Large intestine (tissue), 3 donors: Measurements from ENCODE around the gene COPA. TPM values are rescaled to one million over a fixed set of nuclear protein-coding genes. Genes with fewer than 3 reads are reported as not detected.
A peak's percentile ranks its signal among the peaks of the same experiment; 100 is the strongest.

Experiments
- DNase-seq, 2 donors: peaks; one replicate each; pipeline versions ENCODE4 v3.0.0 to v3.0.0-alpha.2; 2013
- H3K27ac ChIP-seq: one replicate; pipeline ENCODE4 v1.5.1; 2013; ENCODE audit warnings: low read length
- H3K27me3 ChIP-seq: 2 replicates; pipeline ENCODE4 v1.6.1; 2013; ENCODE audit warnings: low read length; ENCODE audit not compliant: control insufficient read depth, insufficient read depth
- H3K36me3 ChIP-seq: 2 replicates; pipeline ENCODE4 v1.6.1; 2013; ENCODE audit warnings: low read length; ENCODE audit not compliant: control insufficient read depth, insufficient read depth
- H3K4me1 ChIP-seq: one replicate; pipeline ENCODE4 v1.6.1; 2013; ENCODE audit warnings: low read length; ENCODE audit not compliant: control insufficient read depth, insufficient read depth
- H3K4me3 ChIP-seq: one replicate; pipeline ENCODE4 v1.5.1; 2013; ENCODE audit warnings: low read length
- H3K9me3 ChIP-seq: one replicate; pipeline ENCODE4 v1.6.1; 2013; ENCODE audit warnings: mild to moderate bottlenecking, low read depth, low read length, moderate library complexity; ENCODE audit not compliant: control insufficient read depth
- WGBS: methylation state at CpG from one replicate; pipeline ENCODE4 v1.1.5; 2013; ENCODE audit warnings: low lambda C conversion rate; ENCODE audit not compliant: insufficient coverage; 5-methylcytosine and 5-hydroxymethylcytosine counted together
- polyA plus RNA-seq: library from polyadenylated mRNA; unstranded; fragments of 120-200 nt; gene quantifications from one replicate; pipeline ENCODE4 v1.2.1, GENCODE V29; 2013

COPA gene
- polyA plus RNA-seq, 1 donor: 137 TPM

DNA sequence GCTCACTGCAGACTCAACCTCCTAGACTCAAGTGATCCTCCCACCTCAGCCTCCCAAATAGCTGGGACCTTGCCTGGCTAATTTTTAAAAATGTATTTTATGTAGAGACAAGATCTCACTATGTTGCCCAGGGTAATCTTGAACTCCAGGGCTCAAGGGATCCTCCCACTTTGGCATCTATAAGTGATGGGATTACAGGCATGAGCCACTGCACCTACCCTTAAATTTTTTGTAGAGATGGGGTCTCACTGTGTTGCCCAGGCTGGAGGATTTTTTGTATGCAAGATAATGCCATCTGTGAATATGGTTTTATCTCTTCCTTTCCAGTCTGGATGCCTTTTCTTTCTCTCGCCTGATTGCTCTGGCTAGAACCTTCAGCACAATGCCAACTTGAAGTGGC lies 72.0 kb downstream of the COPA start:
- H3K27ac ChIP-seq: no peak overlapping the region
- no peak for DNase-seq
- peaks cover 2% of the 10 kb centered on the region for H3K36me3 ChIP-seq
- H3K4me3 ChIP-seq: no peak overlapping the region
- H3K4me1 ChIP-seq: no peaks in the 10 kb centered on the region
- no peaks in the 10 kb centered on the region for H3K9me3 ChIP-seq
- H3K27me3 ChIP-seq: no peaks in the 10 kb centered on the region
- WGBS: 86% methylated on average over 1 of the region's 1 CpG

DNA sequence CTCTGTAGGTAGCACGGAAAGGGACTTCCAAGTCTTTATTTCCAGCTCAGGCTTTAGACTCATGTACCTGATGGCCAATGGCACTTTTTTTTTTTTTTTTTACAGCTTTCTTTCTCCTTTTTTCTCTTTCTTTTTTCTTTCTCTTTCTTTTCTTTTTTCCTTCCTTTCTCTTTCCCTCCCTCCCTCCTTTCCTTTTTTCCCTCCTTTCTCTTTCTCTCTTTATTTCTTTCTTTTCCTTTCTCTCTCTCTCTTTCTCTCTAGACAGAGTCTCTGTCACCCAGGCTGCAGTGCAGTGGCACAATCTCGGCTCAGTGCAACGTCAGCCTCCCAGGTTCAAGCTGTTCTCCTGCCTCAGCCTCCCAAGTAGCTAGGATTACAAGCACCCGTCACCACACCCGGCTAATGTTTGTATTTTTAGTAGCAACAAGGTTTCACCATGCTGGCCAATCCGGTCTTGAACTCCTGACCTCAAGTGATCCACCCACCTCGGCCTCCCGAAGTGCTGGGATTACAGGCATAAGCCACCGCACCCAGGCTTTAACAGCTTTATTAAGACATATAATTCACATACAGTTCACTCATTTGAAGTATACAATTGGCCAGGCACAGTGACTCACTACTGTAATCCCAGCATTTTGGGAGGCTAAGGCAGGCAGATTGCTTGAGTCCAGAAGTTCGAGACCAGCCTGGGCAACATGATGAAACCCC lies 75.6 kb downstream of the COPA start:
- Histone ChIP-seq H3K4me3 (no peak overlapping the region), H3K36me3 (no peaks in the 10 kb centered on the region), H3K27ac (no peak overlapping the region), H3K4me1 (peaks cover 7% of the 10 kb centered on the region), H3K27me3 (no peaks in the 10 kb centered on the region), H3K9me3 (no peaks in the 10 kb centered on the region)
- no peak for DNase-seq
- 91% methylated on average over 1 of the region's 10 CpGs for WGBS

DNA sequence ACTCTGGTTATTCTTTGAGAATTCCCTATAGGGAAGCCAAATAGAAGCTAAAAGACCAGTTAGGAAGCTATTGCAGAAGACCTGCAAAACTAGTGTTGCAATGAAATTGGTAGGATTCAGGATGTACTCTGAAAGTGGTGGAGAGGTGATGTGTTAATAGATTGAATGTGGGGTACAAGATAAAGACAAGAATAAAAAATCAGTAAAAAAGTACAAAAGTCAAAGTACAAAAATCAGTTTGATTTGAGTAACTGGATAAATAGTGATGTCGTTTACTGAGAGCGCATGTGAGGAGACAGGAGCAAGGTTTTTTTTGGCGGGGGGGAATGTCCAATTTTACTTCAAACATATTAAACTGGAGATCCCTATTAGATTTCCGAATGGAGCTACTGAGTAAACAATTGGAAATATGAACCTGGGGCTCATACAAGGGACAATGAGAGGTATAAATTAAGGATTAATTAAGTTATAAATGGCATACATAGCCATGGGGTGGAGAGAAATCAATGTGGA lies 78.2 kb downstream of the COPA start:
- Histone ChIP-seq H3K27me3 (no peaks in the 10 kb centered on the region), H3K4me1 (peaks cover 19% of the 10 kb centered on the region), H3K36me3 (no peaks in the 10 kb centered on the region), H3K27ac (no peak overlapping the region), H3K4me3 (no peak overlapping the region), H3K9me3 (no peaks in the 10 kb centered on the region)
- WGBS: 61% methylated on average over 2 of the region's 4 CpGs
- DNase-seq: no peak

DNA sequence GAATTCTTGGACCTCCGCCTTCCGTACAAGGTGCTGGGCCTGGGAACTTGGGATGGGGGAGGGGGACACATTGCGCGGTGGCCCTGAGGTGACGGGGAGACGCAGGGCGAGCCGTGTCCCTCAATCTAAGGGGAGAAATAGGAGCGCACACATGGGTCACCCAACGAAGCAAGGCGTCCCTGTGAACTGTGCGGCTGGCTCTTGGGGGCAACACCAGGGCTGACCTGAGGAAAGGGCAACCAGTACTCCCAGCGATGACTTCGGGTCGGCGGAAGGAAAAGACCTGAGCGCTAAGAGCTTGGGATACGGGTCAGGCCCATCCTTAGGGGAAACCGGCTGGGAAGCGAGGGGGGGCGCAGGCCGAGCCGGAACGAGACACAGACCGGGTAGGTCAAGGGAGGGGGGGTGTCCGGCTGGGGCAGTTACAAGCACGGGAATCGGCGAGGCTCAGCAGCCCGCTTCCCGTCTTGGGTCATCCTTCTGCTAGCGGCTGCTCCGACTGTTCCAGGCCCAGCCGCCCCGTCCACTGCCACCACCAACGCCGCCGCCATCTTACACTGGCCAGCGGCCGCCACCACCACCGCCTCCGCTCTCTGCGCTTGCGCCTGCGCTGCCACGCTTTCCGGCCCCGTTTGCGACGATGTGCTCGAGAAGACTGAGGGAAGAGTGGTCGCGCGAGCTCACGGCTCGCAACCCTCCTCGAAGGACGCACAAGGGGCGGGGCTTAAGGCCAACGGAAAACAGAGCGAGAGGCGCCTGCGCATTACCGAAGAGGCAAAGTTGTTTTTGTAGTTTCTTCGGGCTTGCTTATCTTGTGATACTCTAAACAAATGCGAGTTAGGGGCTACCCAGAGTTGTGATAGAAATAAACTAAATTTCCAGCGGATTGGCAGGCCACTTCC lies 80.9 kb downstream of the COPA start, which contains the start of gene DCAF8:
TSS of gene DCAF8 (minus strand) at position 657 of the 902 bp plus-strand sequence. CDS start 18,541 bp downstream, outside the sequence.
- Histone ChIP-seq H3K9me3 (no peaks in the 10 kb centered on the region), H3K36me3 (peaks cover 3% of the 10 kb centered on the region), H3K27me3 (no peaks in the 10 kb centered on the region), H3K27ac (peak within 1 kb of the TSS; percentile 97), H3K4me1 (peaks cover 21% of the 10 kb centered on the region), H3K4me3 (peak within 1 kb of the TSS; percentile 88)
- 0% methylated on average over 1 of the region's 67 CpGs for WGBS
- DNase-seq: peak; percentile 99

DNA sequence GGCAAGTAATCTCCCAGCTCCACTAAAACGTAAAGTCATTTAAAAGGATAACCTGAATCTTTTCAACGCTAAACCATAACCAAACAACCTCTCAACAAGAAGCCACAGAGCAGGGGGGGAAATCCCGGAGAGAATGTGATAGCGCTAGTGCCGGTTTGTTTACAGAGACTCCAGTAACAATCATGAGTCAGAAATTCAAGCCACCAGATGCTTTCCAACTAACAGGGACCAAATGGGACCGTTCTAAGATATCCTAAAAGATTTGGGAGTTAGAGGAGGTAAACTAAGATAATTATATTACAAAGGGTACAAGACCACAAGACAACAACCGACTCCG lies 81.5 kb downstream of the COPA start:
- Histone ChIP-seq H3K27ac (peak overlapping the region; percentile 97), H3K4me1 (peaks cover 21% of the 10 kb centered on the region), H3K4me3 (peak overlapping the region; percentile 88), H3K9me3 (no peaks in the 10 kb centered on the region), H3K36me3 (peaks cover 3% of the 10 kb centered on the region), H3K27me3 (no peaks in the 10 kb centered on the region)
- WGBS: 0% methylated on average over 3 of the region's 8 CpGs
- peak; percentile 54 to 82 for DNase-seq

DNA sequence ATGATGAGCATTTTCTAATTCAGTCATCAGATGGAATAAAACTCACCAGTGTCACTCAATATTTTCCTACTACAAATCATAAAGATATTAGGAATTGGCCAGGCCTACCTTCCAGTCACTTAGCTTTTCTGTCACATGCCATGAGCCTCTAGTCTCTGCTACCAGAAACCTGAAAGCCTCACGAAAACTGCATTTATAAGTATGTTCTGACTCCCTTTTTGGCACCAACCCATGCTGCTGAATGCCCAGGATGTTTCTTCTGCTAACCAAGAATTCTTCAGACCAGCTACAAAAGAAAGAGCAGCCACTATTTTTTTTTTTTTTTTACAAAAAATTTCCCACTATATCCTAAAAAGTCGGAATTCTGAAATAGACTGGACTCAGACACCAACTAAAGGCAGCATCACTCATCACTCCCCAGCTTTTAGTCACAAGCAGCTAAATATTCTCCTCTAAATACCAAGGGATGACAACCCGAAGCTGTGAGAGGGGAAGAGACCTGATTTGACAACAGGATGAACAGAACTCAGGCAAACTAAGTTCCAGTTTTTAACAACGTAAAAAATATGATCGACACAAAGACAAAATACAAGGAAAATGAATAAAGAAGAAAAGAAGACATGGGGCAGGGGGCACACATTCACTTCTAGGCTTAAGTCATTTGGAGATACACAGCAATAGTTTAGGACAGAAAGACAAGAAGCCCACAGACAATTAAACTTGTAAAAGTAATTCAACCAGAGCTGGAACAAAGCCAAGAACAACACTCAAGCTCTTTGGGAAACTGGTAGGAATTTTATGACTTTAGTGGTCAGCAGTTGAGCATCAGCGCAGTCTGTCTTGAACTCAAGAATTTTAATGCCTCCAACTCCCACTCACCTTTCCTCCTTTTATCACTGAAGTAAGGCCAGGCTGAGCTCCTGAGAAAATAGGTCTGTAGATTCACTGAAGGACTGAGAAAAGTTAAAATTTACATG lies 82.4 kb downstream of the COPA start:
- WGBS: 44% methylated on average over 3 of the region's 6 CpGs
- Histone ChIP-seq H3K4me1 (peaks cover 21% of the 10 kb centered on the region), H3K27me3 (no peaks in the 10 kb centered on the region), H3K4me3 (peak overlapping the region; percentile 88), H3K9me3 (no peaks in the 10 kb centered on the region), H3K27ac (peak overlapping the region; percentile 97), H3K36me3 (peaks cover 3% of the 10 kb centered on the region)
- peak; percentile 45 to 67 for DNase-seq

DNA sequence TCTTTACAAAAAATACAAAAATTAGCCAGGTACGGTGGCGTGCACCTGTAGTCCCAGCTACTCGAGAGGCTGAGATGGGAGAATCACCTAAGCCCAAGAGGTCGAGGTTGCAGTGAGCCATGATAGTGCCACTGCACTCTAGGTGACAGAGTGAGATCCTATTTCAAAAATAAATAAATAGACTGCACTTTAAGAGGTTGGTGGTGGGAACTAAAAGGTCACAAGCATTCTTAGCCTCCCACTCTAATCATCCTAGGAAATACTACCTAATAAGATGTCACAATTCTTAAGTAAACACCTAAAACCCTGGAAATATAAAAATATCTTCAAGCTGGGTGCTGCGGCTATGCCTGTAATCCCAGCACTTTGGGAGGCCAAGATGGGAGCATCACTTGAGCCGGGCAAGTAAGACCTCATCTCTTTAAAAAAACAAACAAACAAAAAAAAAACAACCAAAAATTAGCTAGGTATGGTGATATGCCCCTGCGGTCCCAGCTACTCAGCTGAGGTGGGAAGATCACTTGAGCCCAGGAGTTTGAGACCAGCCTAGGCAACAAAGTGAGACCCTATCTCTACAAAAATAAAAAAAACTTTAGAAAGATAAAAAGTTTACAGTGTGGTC lies 84.8 kb downstream of the COPA start:
- Histone ChIP-seq H3K27ac (no peak overlapping the region), H3K27me3 (no peaks in the 10 kb centered on the region), H3K36me3 (peaks cover 5% of the 10 kb centered on the region), H3K9me3 (no peaks in the 10 kb centered on the region), H3K4me3 (no peak overlapping the region), H3K4me1 (peaks cover 16% of the 10 kb centered on the region)
- no peak for DNase-seq
- no CpG with 5 or more reads among the region's 7 CpGs for WGBS

DNA sequence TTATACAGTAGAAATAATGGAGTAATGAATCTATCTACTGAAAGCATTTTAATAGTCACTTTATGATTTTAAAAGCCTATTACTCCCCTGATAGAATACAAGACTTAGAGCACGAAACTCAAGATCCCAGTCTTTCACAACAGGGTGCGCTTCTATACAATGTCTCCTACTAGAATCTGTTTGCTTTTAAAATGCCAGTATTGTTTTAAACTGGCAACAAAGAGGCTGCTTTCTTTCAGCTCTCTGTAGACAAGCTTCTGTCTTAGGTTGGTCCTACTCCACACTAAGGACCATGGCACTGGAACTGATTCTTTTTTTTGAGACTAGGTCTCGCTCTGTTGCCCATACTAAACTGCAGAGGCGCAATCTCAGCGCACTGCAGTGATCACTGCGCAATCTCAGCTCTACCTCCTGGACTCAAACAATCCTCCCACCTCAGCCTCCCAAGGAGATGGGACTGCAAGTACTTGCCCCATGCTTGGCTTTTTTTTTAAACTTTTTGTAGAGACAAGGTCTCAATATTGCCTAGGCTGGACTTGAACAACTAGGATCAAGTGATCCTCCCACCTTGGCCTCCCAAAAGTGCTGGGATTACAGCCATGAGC lies 85.5 kb downstream of the COPA start:
- peaks cover 5% of the 10 kb centered on the region for H3K36me3 ChIP-seq
- no peak overlapping the region for H3K4me3 ChIP-seq
- H3K27me3 ChIP-seq: no peaks in the 10 kb centered on the region
- 100% methylated on average over 1 of the region's 6 CpGs for WGBS
- H3K27ac ChIP-seq: no peak overlapping the region
- peaks cover 14% of the 10 kb centered on the region for H3K4me1 ChIP-seq
- H3K9me3 ChIP-seq: no peaks in the 10 kb centered on the region
- no peak for DNase-seq

DNA sequence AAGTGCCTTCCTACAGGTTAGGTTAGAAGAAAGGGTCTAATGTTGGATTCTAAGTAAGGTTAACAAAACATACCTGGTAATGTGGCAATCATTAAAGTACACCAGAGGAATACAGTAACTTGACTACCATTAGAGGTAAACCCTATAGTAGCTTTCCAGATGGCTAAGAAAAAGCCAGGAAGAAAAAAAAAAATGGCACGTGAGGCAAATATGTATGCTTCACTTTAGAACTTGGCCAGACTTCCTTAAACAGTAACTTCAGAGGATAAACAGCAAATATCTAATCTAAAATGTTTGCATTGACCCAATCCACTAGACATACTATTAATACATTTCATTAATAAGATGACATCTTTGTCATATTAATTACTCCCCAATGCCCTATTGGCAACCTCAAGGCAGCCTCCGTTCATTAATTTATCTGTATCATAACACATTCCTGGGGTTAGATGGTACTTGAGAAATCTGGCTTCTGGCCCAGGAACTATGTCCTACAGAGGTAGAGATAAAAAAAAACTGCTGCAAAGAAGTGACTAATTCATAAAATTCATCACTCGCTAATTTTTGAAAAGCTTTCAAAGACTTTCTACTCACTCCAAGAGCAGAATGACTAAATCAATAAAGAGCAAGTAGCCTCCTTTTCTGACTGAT lies 86.5 kb downstream of the COPA start:
- H3K4me3 ChIP-seq: no peak overlapping the region
- no peak for DNase-seq
- H3K27ac ChIP-seq: no peak overlapping the region
- 100% methylated on average over 1 of the region's 3 CpGs for WGBS
- H3K27me3 ChIP-seq: no peaks in the 10 kb centered on the region
- peaks cover 5% of the 10 kb centered on the region for H3K36me3 ChIP-seq
- no peaks in the 10 kb centered on the region for H3K9me3 ChIP-seq
- peaks cover 14% of the 10 kb centered on the region for H3K4me1 ChIP-seq
